Lower leg skin (tissue), 4 donors: ENCODE measurements around the gene PARP16. TPM values are rescaled to one million over a fixed set of nuclear protein-coding genes. Genes with fewer than 3 reads are reported as not detected.

Experiments used
- DNase-seq, 2 donors: peaks; one replicate each; pipeline ENCODE4 v3.0.0-alpha.2; 2019; ENCODE audit warnings: low spot score in 2 of 2
- H3K4me3 ChIP-seq: fragments of 200-600 bp; sonication (generic); 2 replicates; pipeline ENCODE4 v1.5.1; 2017; ENCODE audit warnings: mild to moderate bottlenecking, low read depth; ENCODE audit not compliant: poor library complexity, severe bottlenecking
- CTCF ChIP-seq, 3 donors: fragments of 450-650 bp; IDR thresholded peaks; one replicate each; pipeline ENCODE4 v1.5.1; 2016; ENCODE audit warnings: antibody characterized with exemption in 3 of 3, mild to moderate bottlenecking in 3 of 3, moderate library complexity in 2 of 3
- POLR2A ChIP-seq, 2 donors: fragments of 450-650 bp; IDR thresholded peaks; one replicate each; pipeline ENCODE4 v1.6.1; 2016 to 2017; ENCODE audit warnings: antibody characterized with exemption in 2 of 2, mild to moderate bottlenecking in 1 of 2, moderate library complexity in 1 of 2
- WGBS, 2 donors: methylation state at CpG; one replicate each; pipeline ENCODE4 v1.1.5; 2018; 5-methylcytosine and 5-hydroxymethylcytosine counted together
- intact Hi-C: fragments of 100-400 bp; cut with DNase I; formaldehyde crosslinking; loops from one replicate; pipeline ENCODE4 v1.15.0; 2023; ENCODE audit warnings: low total_unique reads
- total RNA-seq, 4 donors: library from RNA; depleted of rRNA; stranded (reverse); fragments of >200 nt; gene quantifications; one replicate each; pipeline ENCODE4 v1.1.0, GENCODE V29; 2016

The PARP16 gene
- total RNA-seq, 4 donors from 2014 or later: 10.3 to 14.4 (median 11.3) TPM

GRCh38 chr15:65332391-65333147 is 45.9 kb upstream of the PARP16 start:
- 81 to 83% methylated on average over 31 of the region's 31 CpGs for WGBS, 2 donors
- no peak overlapping the region for H3K4me3 ChIP-seq
- TF ChIP-seq CTCF (IDR thresholded peaks at IDR 0.05): no peak
- no peak for TF ChIP-seq POLR2A (IDR thresholded peaks at IDR 0.05)
- intact Hi-C loops: no loop called here
- DNase-seq: no peak

GRCh38 chr15:65331811-65332210 is 45.1 kb upstream of the PARP16 start:
- intact Hi-C loops: no loop called here
- TF ChIP-seq POLR2A (IDR thresholded peaks at IDR 0.05): no peak
- no peak for TF ChIP-seq CTCF (IDR thresholded peaks at IDR 0.05)

GRCh38 chr15:65330934-65331645 is 44.4 kb upstream of the PARP16 start:
- 93 to 95% methylated on average over 19 to 21 of the region's 22 CpGs for WGBS, 2 donors

More at GRCh38 chr15:65331811-65332210, 45.1 kb upstream of the PARP16 start:
- no peak for DNase-seq
- WGBS, 2 donors: 86% methylated on average over 6 of the region's 7 CpGs
- H3K4me3 ChIP-seq: no peak overlapping the region

GRCh38 chr15:65329984-65330735 is 43.5 kb upstream of the PARP16 start:
- intact Hi-C loops: no loop called here
- TF ChIP-seq POLR2A (IDR thresholded peaks at IDR 0.05): no peak
- no peak for TF ChIP-seq CTCF (IDR thresholded peaks at IDR 0.05)
- 82 to 85% methylated on average over 18 of the region's 18 CpGs for WGBS, 2 donors
- H3K4me3 ChIP-seq: no peak overlapping the region
- no peak for DNase-seq

More at GRCh38 chr15:65330934-65331645, 44.4 kb upstream of the PARP16 start:
- DNase-seq: no peak
- intact Hi-C loops: no loop called here
- TF ChIP-seq CTCF (IDR thresholded peaks at IDR 0.05) (no peak), POLR2A (IDR thresholded peaks at IDR 0.05) (no peak)
- H3K4me3 ChIP-seq: no peak overlapping the region

- DNase-seq: no peak
- TF ChIP-seq CTCF (IDR thresholded peaks at IDR 0.05) (no peak), POLR2A (IDR thresholded peaks at IDR 0.05) (no peak)
- intact Hi-C loops: no loop called here
- WGBS, 2 donors: 93 to 94% methylated on average over 21 of the region's 21 CpGs
- no peak overlapping the region for H3K4me3 ChIP-seq
Observed at GRCh38 chr15:65329288-65329983, 42.8 kb upstream of the PARP16 start.
